Measurements from ENCODE around the gene CDS1.

Gene CDS1

GRCh38 chr4:84697615-84698201, 114.8 kb downstream of the CDS1 start:
- TF ChIP-seq TAF1 (IDR thresholded peaks at IDR 0.05; ENCODE audit: borderline replicate concordance, insufficient read depth, low read length) (no peak), SIN3A (IDR thresholded peaks at IDR 0.05; ENCODE audit: borderline replicate concordance, insufficient read depth, low read length) (no peak), POLR2AphosphoS5 (IDR thresholded peaks at IDR 0.05; ENCODE audit: low read depth, low read length) (no peak), FOXP2 (optimal IDR thresholded peaks at IDR 0.05; ENCODE audit: borderline replicate concordance, extremely low read depth, extremely low read length, insufficient read depth) (no peak)

GRCh38 chr4:84699001-84699671, 116.2 kb downstream of the CDS1 start:
- no peak for TF ChIP-seq REST (IDR thresholded peaks at IDR 0.05; ENCODE audit: insufficient read depth in 1 of 2, low read depth in 2 of 2, low read length in 2 of 2)
- TF ChIP-seq FOXP2 (optimal IDR thresholded peaks at IDR 0.05; ENCODE audit: borderline replicate concordance, extremely low read depth, extremely low read length, insufficient read depth) = no peak
- no peak for TF ChIP-seq POLR2AphosphoS5 (IDR thresholded peaks at IDR 0.05; ENCODE audit: low read depth, low read length)
- no peak for TF ChIP-seq SIN3A (IDR thresholded peaks at IDR 0.05; ENCODE audit: borderline replicate concordance, insufficient read depth, low read length)
- TF ChIP-seq TAF1 (IDR thresholded peaks at IDR 0.05; ENCODE audit: borderline replicate concordance, insufficient read depth, low read length) = no peak
